Uterus (tissue), 2 donors: ENCODE measurements around the gene SPOCK1.

Source experiments
- POLR2A ChIP-seq, 2 donors: fragments of 450-650 bp; IDR thresholded peaks; one replicate each; pipeline ENCODE4 v1.6.1; 2016; ENCODE audit warnings: antibody characterized with exemption in 2 of 2, mild to moderate bottlenecking in 1 of 2, moderate library complexity in 1 of 2
- TF ChIP-seq, protein P1 (sequence below), 4 experiments: fragments of 200-600 bp in 2 of 4; fragments of 450-650 bp in 2 of 4; sonication (generic) in 2 of 4; IDR thresholded peaks; one replicate each; pipeline ENCODE4 v1.5.1; 2016 to 2019; ENCODE audit warnings: antibody characterized with exemption in 4 of 4, mild to moderate bottlenecking in 2 of 4, moderate library complexity in 1 of 4

DNA sequence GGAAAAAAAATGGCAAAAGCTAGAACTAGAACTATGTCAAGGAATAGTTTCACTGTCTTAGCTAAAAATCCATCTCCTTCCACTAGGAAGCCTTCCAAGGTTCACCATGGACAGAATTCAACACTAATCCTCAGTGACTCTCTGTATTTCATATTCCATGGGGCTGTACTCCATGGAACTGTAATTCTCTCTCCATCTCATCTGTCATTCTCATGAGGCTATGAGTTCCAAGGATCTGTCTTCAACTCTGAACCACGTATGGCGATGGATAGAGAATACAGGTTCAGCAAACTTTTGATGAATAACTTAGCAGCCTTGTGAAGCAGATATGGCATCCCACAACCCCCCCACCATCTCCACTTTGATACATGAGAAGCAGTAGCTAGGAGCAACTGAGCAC, 184.0 kb downstream of the SPOCK1 start:
- TF ChIP-seq POLR2A (IDR thresholded peaks at IDR 0.05) = no peak
- TF ChIP-seq, protein P1, sequence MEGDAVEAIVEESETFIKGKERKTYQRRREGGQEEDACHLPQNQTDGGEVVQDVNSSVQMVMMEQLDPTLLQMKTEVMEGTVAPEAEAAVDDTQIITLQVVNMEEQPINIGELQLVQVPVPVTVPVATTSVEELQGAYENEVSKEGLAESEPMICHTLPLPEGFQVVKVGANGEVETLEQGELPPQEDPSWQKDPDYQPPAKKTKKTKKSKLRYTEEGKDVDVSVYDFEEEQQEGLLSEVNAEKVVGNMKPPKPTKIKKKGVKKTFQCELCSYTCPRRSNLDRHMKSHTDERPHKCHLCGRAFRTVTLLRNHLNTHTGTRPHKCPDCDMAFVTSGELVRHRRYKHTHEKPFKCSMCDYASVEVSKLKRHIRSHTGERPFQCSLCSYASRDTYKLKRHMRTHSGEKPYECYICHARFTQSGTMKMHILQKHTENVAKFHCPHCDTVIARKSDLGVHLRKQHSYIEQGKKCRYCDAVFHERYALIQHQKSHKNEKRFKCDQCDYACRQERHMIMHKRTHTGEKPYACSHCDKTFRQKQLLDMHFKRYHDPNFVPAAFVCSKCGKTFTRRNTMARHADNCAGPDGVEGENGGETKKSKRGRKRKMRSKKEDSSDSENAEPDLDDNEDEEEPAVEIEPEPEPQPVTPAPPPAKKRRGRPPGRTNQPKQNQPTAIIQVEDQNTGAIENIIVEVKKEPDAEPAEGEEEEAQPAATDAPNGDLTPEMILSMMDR (IDR thresholded peaks at IDR 0.05) = no peak
